GM18870 (cell line): ENCODE data around the gene TEX261.

ENCODE experiments used
- ATAC-seq: cut with Tn5 transposase; IDR thresholded peaks from one replicate; pipeline ENCODE4 v1.9.1; 2021; ENCODE audit warnings: moderate library complexity; ENCODE audit not compliant: unreplicated experiment

Gene TEX261

GRCh38 chr2:70937866-70938585 is 56.6 kb downstream of the TEX261 start:
- no peak for ATAC-seq

GRCh38 chr2:70936979-70937811 is 57.5 kb downstream of the TEX261 start:
- no peak for ATAC-seq

- ATAC-seq, result no peak
Measured at GRCh38 chr2:70936165-70936978, 58.3 kb downstream of the TEX261 start.
